ENCODE results near the gene OR7G2. TPM values are rescaled to one million over a fixed set of nuclear protein-coding genes. Genes with fewer than 3 reads are reported as not detected.

The OR7G2 gene
- total RNA-seq, 1 experiment from 2014 or later, result not detected

DNA sequence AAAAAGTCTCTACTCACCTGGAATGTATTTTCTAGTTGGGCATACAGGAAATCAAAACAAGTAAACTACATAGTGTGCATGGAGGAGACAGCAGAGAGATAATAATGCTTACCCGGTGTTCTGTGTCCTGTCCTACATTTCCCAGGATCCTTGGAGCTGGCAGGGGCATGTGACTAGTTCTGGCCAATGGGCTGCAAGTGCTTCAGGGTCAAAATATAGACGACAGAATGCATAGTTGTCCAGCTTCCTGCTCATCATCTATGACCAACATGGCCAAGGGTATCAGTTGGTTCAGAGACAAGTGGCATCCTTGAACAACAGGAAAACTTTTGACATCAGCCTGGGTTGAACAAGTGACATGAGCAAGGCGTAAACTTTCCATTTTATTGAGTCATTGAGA is 41.4 kb upstream of the OR7G2 start:
- H3K9me3 ChIP-seq (ENCODE audit: control insufficient read depth, insufficient read depth, low read depth, low read length), result peaks cover 57% of the 10 kb centered on the region; the same call in 1 of the 2 replicates
- no peaks in the 10 kb centered on the region for H3K36me3 ChIP-seq (ENCODE audit: control insufficient read depth, insufficient read depth, low read length)
- TF ChIP-seq POLR2AphosphoS5 (IDR thresholded peaks at IDR 0.05; ENCODE audit: low read depth, low read length) (no peak), TCF7L2 (IDR thresholded peaks at IDR 0.05; ENCODE audit: low read depth, low read length) (no peak)
- intact Hi-C loops (cut with micrococcal nuclease; ENCODE audit: unreplicated experiment) (no loop called here), in situ Hi-C loops (cut with HindIII; ENCODE audit: low pct_unique_long_range_greater_than_20kb, low sequenced_read_pairs) (no loop called here)
- no TSS peak for BruUV-seq (replicated peaks)
- POLR2A ChIA-PET, result no interaction called here
- no peak overlapping the region for H3K27ac ChIP-seq (ENCODE audit: low read length)
- no peak for DNase-seq (ENCODE audit: low read depth, low spot score)
- CTCF ChIA-PET, result no interaction called here
- no peaks in the 10 kb centered on the region for H3K4me1 ChIP-seq (ENCODE audit: control insufficient read depth, insufficient read depth, low read length)
- no peaks in the 10 kb centered on the region for H3K27me3 ChIP-seq (ENCODE audit: control insufficient read depth, insufficient read depth, low read length)
- H3K4me3 ChIP-seq (ENCODE audit: low read depth in 2 of 2, low read length in 2 of 2), result no peak overlapping the region
- no peak for ATAC-seq

DNA sequence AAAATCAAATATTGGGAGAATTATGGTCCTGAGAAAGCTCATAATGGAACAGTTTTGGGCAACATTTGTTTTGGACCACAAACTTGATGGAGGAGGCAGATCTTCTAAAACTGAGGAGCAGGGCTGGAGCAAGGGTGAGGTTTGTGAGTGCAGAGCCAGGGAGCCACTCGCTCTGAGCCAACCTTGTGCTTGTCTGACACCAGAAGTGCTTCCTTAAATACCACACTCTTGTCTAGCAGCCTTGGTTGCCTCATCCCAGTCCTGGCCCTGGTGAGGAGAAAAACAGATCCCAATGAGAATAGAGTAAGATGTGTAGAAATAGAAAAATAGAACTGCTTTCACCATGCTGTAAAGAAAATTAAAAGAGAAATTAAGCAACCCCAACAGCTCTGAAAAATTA is 39.6 kb upstream of the OR7G2 start:
- TF ChIP-seq TCF7L2 (IDR thresholded peaks at IDR 0.05; ENCODE audit: low read depth, low read length), result no peak
- no peak for TF ChIP-seq POLR2AphosphoS5 (IDR thresholded peaks at IDR 0.05; ENCODE audit: low read depth, low read length)
- TF ChIP-seq, protein P1, sequence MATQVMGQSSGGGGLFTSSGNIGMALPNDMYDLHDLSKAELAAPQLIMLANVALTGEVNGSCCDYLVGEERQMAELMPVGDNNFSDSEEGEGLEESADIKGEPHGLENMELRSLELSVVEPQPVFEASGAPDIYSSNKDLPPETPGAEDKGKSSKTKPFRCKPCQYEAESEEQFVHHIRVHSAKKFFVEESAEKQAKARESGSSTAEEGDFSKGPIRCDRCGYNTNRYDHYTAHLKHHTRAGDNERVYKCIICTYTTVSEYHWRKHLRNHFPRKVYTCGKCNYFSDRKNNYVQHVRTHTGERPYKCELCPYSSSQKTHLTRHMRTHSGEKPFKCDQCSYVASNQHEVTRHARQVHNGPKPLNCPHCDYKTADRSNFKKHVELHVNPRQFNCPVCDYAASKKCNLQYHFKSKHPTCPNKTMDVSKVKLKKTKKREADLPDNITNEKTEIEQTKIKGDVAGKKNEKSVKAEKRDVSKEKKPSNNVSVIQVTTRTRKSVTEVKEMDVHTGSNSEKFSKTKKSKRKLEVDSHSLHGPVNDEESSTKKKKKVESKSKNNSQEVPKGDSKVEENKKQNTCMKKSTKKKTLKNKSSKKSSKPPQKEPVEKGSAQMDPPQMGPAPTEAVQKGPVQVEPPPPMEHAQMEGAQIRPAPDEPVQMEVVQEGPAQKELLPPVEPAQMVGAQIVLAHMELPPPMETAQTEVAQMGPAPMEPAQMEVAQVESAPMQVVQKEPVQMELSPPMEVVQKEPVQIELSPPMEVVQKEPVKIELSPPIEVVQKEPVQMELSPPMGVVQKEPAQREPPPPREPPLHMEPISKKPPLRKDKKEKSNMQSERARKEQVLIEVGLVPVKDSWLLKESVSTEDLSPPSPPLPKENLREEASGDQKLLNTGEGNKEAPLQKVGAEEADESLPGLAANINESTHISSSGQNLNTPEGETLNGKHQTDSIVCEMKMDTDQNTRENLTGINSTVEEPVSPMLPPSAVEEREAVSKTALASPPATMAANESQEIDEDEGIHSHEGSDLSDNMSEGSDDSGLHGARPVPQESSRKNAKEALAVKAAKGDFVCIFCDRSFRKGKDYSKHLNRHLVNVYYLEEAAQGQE (IDR thresholded peaks at IDR 0.05; ENCODE audit: insufficient read depth in 1 of 2, low read depth in 2 of 2, low read length in 1 of 2), result no peak
- TF ChIP-seq SIN3A (IDR thresholded peaks at IDR 0.05; ENCODE audit: borderline replicate concordance, insufficient read depth, low read depth, low read length), result no peak
- TF ChIP-seq, protein P2, sequence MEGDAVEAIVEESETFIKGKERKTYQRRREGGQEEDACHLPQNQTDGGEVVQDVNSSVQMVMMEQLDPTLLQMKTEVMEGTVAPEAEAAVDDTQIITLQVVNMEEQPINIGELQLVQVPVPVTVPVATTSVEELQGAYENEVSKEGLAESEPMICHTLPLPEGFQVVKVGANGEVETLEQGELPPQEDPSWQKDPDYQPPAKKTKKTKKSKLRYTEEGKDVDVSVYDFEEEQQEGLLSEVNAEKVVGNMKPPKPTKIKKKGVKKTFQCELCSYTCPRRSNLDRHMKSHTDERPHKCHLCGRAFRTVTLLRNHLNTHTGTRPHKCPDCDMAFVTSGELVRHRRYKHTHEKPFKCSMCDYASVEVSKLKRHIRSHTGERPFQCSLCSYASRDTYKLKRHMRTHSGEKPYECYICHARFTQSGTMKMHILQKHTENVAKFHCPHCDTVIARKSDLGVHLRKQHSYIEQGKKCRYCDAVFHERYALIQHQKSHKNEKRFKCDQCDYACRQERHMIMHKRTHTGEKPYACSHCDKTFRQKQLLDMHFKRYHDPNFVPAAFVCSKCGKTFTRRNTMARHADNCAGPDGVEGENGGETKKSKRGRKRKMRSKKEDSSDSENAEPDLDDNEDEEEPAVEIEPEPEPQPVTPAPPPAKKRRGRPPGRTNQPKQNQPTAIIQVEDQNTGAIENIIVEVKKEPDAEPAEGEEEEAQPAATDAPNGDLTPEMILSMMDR (IDR thresholded peaks at IDR 0.05), result no peak
- H3K9me3 ChIP-seq (ENCODE audit: control insufficient read depth, insufficient read depth, low read depth, low read length), result peaks cover 48% of the 10 kb centered on the region
- no TSS peak for BruUV-seq (replicated peaks)
- ATAC-seq (no peak), DNase-seq (ENCODE audit: low read depth, low spot score) (no peak)
- H3K4me1 ChIP-seq (ENCODE audit: control insufficient read depth, insufficient read depth, low read length), result no peaks in the 10 kb centered on the region
- H3K27me3 ChIP-seq (ENCODE audit: control insufficient read depth, insufficient read depth, low read length), result no peaks in the 10 kb centered on the region
- no peak overlapping the region for H3K27ac ChIP-seq (ENCODE audit: low read length)
- ChIA-PET CTCF (no interaction called here), POLR2A (no interaction called here)
- intact Hi-C loops (cut with micrococcal nuclease; ENCODE audit: unreplicated experiment) (no loop called here), in situ Hi-C loops (cut with HindIII; ENCODE audit: low pct_unique_long_range_greater_than_20kb, low sequenced_read_pairs) (no loop called here)
- no peak overlapping the region for H3K4me3 ChIP-seq (ENCODE audit: low read depth in 2 of 2, low read length in 2 of 2)
- H3K36me3 ChIP-seq (ENCODE audit: control insufficient read depth, insufficient read depth, low read length), result no peaks in the 10 kb centered on the region

DNA sequence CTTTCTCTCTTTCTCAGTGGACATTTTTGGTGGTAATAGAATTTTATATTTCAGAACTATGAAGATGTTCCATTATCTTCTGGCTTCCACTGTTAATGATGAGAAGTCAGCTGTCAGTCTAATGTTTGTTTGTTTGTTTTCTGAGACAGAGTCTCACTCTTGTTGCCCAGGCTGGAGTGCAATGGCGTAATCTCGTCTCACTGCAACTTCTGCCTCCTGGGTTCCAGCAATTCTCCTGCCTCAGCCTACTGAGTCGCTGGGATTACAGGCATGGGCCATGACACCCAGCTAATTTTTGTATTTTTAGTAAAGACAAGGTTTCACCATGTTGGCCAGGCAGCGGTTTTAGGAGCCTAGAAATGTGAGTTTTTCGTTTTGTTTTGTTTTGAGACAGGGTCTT is 37.6 kb upstream of the OR7G2 start:
- no peak for DNase-seq (ENCODE audit: low read depth, low spot score)
- Histone ChIP-seq H3K9me3 (ENCODE audit: control insufficient read depth, insufficient read depth, low read depth, low read length) (peaks cover 41% of the 10 kb centered on the region), H3K4me1 (ENCODE audit: control insufficient read depth, insufficient read depth, low read length) (no peaks in the 10 kb centered on the region), H3K4me3 (ENCODE audit: low read depth in 2 of 2, low read length in 2 of 2) (no peak overlapping the region), H3K27ac (ENCODE audit: low read length) (no peak overlapping the region), H3K27me3 (ENCODE audit: control insufficient read depth, insufficient read depth, low read length) (no peaks in the 10 kb centered on the region), H3K36me3 (ENCODE audit: control insufficient read depth, insufficient read depth, low read length) (peaks cover 2% of the 10 kb centered on the region; the same call in 1 of the 2 replicates)
- intact Hi-C loops (cut with micrococcal nuclease; ENCODE audit: unreplicated experiment) (no loop called here), in situ Hi-C loops (cut with HindIII; ENCODE audit: low pct_unique_long_range_greater_than_20kb, low sequenced_read_pairs) (no loop called here)
- ChIA-PET CTCF (no interaction called here), POLR2A (no interaction called here)
- no peak for ATAC-seq
- no TSS peak for BruUV-seq (replicated peaks)
- TF ChIP-seq, protein P2 (IDR thresholded peaks at IDR 0.05), result no peak
